ENCODE data around the gene TUBB2A. TPM values are rescaled to one million over a fixed set of nuclear protein-coding genes. Genes with fewer than 3 reads are reported as not detected.

The TUBB2A gene
- total and polyA plus RNA-seq, 2 donors from 2014 or later, result 49.8 to 80.9 TPM

- DNase-seq (peak in 2 of 5 donors; percentile 70 to 80), FAIRE-seq (no peak)
- TF ChIP-seq CTCF (IDR thresholded peaks at IDR 0.05; ENCODE audit: borderline replicate concordance, extremely low read depth, insufficient read depth), result no peak
Observed at GRCh38 chr6:3119040-3119723, 38.2 kb downstream of the TUBB2A start.

DNA sequence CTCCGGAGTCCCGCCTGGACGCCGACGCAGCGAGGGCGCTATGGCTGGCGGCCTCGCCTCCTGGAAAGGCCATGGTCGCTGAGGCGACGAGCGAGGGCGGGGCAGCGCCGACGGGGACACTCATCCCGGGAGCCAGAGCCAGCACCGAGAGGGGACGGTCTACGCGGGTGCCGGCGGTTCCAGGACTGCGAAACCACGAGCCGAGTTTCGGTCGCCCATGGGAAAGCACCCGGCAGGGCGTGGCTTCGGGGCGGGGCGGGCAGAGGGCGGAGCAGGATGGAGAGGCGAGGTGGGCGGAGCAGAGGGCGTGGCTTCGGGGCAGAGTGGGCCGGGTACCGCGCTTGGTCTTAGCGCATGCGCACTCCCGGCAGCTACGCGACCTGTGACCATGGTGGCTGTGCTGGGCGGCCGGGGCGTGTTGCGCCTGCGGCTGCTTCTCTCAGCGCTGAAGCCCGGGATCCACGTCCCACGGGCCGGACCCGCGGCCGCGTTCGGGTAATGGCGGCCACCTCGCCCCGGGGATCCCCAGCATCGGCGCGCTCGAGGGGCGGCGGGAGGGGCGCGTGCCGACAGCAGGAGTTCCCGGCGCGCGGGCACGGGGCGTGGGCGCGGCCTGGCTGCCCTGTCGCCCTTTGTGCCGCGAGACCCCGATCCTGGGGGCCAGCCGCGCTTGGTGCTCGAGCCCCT lies 38.8 kb downstream of the TUBB2A start, which contains the start of gene BPHL:
BPHL (plus strand) TSS at position 359 of the 687 bp plus-strand sequence; CDS start at position 389, 30 bp downstream.
- intact Hi-C loops (cut with DNase I), result no loop called here
- Histone ChIP-seq H3K27ac (ENCODE audit: low read depth in 2 of 2, low read length in 2 of 2) (peak within 1 kb of the TSS; percentile 94 to 95), H3K4me3 (ENCODE audit: low read length in 3 of 3) (peak within 1 kb of the TSS; percentile 72 to 83 (median 73)), H3K9ac (ENCODE audit: low read length in 3 of 3) (peak within 1 kb of the TSS; percentile 39 to 65 (median 57)), H3K36me3 (ENCODE audit: control insufficient read depth in 2 of 3, insufficient read depth in 3 of 3, low read length in 3 of 3) (peaks cover 0 to 11% (median 9%) of the 10 kb centered on the region in 3 donors), H3K4me1 (ENCODE audit: control insufficient read depth in 2 of 3, insufficient read depth in 2 of 3, low read depth in 1 of 3, low read length in 3 of 3) (peaks cover 0 to 8% (median 4%) of the 10 kb centered on the region in 3 donors), H3K9me3 (ENCODE audit: control insufficient read depth in 2 of 3, insufficient read depth in 1 of 3, low read length in 3 of 3) (no peaks in the 10 kb centered on the region), H3K27me3 (ENCODE audit: control insufficient read depth, insufficient read depth, low read length) (no peaks in the 10 kb centered on the region)
- FAIRE-seq (no peak), DNase-seq (peak; percentile 97 to 99 (median 98))
- TF ChIP-seq CTCF (IDR thresholded peaks at IDR 0.05; ENCODE audit: borderline replicate concordance, extremely low read depth, insufficient read depth), result no peak

More at GRCh38 chr6:3119040-3119723, 38.2 kb downstream of the TUBB2A start:
- Histone ChIP-seq H3K9ac (ENCODE audit: low read length in 3 of 3) (peak overlapping the region; percentile 39 to 54 (median 49)), H3K27me3 (ENCODE audit: control insufficient read depth, insufficient read depth, low read length) (no peaks in the 10 kb centered on the region), H3K4me1 (ENCODE audit: control insufficient read depth in 2 of 3, insufficient read depth in 2 of 3, low read depth in 1 of 3, low read length in 3 of 3) (peaks cover 0 to 8% (median 4%) of the 10 kb centered on the region in 3 donors), H3K4me3 (ENCODE audit: low read length in 3 of 3) (peak overlapping the region; percentile 63 to 83 (median 72)), H3K27ac (ENCODE audit: low read depth in 2 of 2, low read length in 2 of 2) (peak overlapping the region; percentile 67 to 95), H3K9me3 (ENCODE audit: control insufficient read depth in 2 of 3, insufficient read depth in 1 of 3, low read length in 3 of 3) (no peaks in the 10 kb centered on the region), H3K36me3 (ENCODE audit: control insufficient read depth in 2 of 3, insufficient read depth in 3 of 3, low read length in 3 of 3) (peaks cover 0 to 4% (median 3%) of the 10 kb centered on the region in 3 donors)
- intact Hi-C loops (cut with DNase I), result no loop called here

- H3K27ac ChIP-seq (ENCODE audit: low read depth in 2 of 2, low read length in 2 of 2), result peak overlapping the region; percentile 94 to 95
- FAIRE-seq (no peak), DNase-seq (no peak)
- H3K27me3 ChIP-seq (ENCODE audit: control insufficient read depth, insufficient read depth, low read length), result no peaks in the 10 kb centered on the region
- H3K4me3 ChIP-seq (ENCODE audit: low read length in 3 of 3), result peak overlapping the region; percentile 71 to 83 (median 73)
- H3K36me3 ChIP-seq (ENCODE audit: control insufficient read depth in 2 of 3, insufficient read depth in 3 of 3, low read length in 3 of 3), result peaks cover 0 to 14% (median 13%) of the 10 kb centered on the region in 3 donors
- H3K9me3 ChIP-seq (ENCODE audit: control insufficient read depth in 2 of 3, insufficient read depth in 1 of 3, low read length in 3 of 3), result no peaks in the 10 kb centered on the region
- peaks cover 0 to 8% (median 4%) of the 10 kb centered on the region in 3 donors for H3K4me1 ChIP-seq (ENCODE audit: control insufficient read depth in 2 of 3, insufficient read depth in 2 of 3, low read depth in 1 of 3, low read length in 3 of 3)
- TF ChIP-seq CTCF (IDR thresholded peaks at IDR 0.05; ENCODE audit: borderline replicate concordance, extremely low read depth, insufficient read depth), result no peak
- H3K9ac ChIP-seq (ENCODE audit: low read length in 3 of 3), result peak overlapping the region in 2 of 3 donors; percentile 57 to 65
- intact Hi-C loops (cut with DNase I), result no loop called here
Observed at GRCh38 chr6:3117912-3118352, 39.4 kb downstream of the TUBB2A start.

Measured in kidney (tissue), 14 donors.